Memory B cell (primary cell): ENCODE measurements around the gene GPX6.
"Not testable (repeated sequence)": the region's sequence is repeated elsewhere in the genome, so short reads cannot be mapped to it uniquely, and the experiment has no call there.

Experiments used
- ATAC-seq: fragments of 150-1000 bp; cut with Tn5 transposase; 2 replicates; pipeline ENCODE4 v1.10.0; 2021; ENCODE audit warnings: low read depth, mild to moderate bottlenecking, moderate library complexity
- DNase-seq, 2 donors: peaks; one replicate each; pipeline ENCODE4 v3.0.0; 2022; ENCODE audit warnings: low spot score in 2 of 2
- H3K27ac Mint-ChIP-seq: one replicate; pipeline ENCODE4 v1.8.0; 2022; ENCODE audit warnings: mild to moderate bottlenecking, moderate library complexity, mixed read lengths
- H3K27me3 Mint-ChIP-seq: one replicate; pipeline ENCODE4 v1.8.0; 2022; ENCODE audit warnings: mixed read lengths
- H3K36me3 Mint-ChIP-seq: one replicate; pipeline ENCODE4 v1.8.0; 2022; ENCODE audit warnings: mild to moderate bottlenecking, mixed read lengths
- H3K4me1 Mint-ChIP-seq: one replicate; pipeline ENCODE4 v1.8.0; 2022; ENCODE audit warnings: mixed read lengths
- H3K4me3 Mint-ChIP-seq: one replicate; pipeline ENCODE4 v1.8.0; 2022; ENCODE audit warnings: mild to moderate bottlenecking, moderate library complexity, mixed read lengths
- H3K9me3 Mint-ChIP-seq: one replicate; pipeline ENCODE4 v1.8.0; 2022; ENCODE audit warnings: mixed read lengths

Gene GPX6

GRCh38 chr6:28485482-28485881, 30.1 kb downstream of the GPX6 start:
- H3K9me3 Mint-ChIP-seq = peaks cover 1% of the 10 kb centered on the region
- H3K27me3 Mint-ChIP-seq = peaks cover 18% of the 10 kb centered on the region
- ATAC-seq = no peak
- no peak overlapping the region for H3K27ac Mint-ChIP-seq
- no peak for DNase-seq
- H3K36me3 Mint-ChIP-seq = no peaks in the 10 kb centered on the region
- no peak overlapping the region for H3K4me3 Mint-ChIP-seq
- peaks cover 6% of the 10 kb centered on the region for H3K4me1 Mint-ChIP-seq

GRCh38 chr6:28480253-28480932, 35.2 kb downstream of the GPX6 start:
- Mint-ChIP-seq H3K9me3 (no peaks in the 10 kb centered on the region), H3K4me3 (no peak overlapping the region), H3K27ac (no peak overlapping the region), H3K4me1 (no peaks in the 10 kb centered on the region), H3K27me3 (peaks cover 14% of the 10 kb centered on the region), H3K36me3 (no peaks in the 10 kb centered on the region)
- ATAC-seq = no peak
- no peak for DNase-seq

- ATAC-seq = no peak
- no peak for DNase-seq
- Mint-ChIP-seq H3K4me3 (no peak overlapping the region), H3K27ac (no peak overlapping the region), H3K27me3 (peaks cover 11% of the 10 kb centered on the region), H3K4me1 (no peaks in the 10 kb centered on the region), H3K9me3 (no peaks in the 10 kb centered on the region), H3K36me3 (no peaks in the 10 kb centered on the region)
Observed at GRCh38 chr6:28478518-28478917, 37.1 kb downstream of the GPX6 start.

- peaks cover 2% of the 10 kb centered on the region for H3K36me3 Mint-ChIP-seq
- H3K4me3 Mint-ChIP-seq = no peak overlapping the region
- peaks cover 13% of the 10 kb centered on the region for H3K27me3 Mint-ChIP-seq
- ATAC-seq (no peak), DNase-seq (no peak)
- peaks cover 3% of the 10 kb centered on the region for H3K9me3 Mint-ChIP-seq
- H3K27ac Mint-ChIP-seq = no peak overlapping the region
- H3K4me1 Mint-ChIP-seq = no peaks in the 10 kb centered on the region
Observed at GRCh38 chr6:28474441-28475219, 41.0 kb downstream of the GPX6 start.

GRCh38 chr6:28469153-28469745, 46.3 kb downstream of the GPX6 start:
- DNase-seq, H3K27ac Mint-ChIP-seq, H3K4me1 Mint-ChIP-seq, H3K9me3 Mint-ChIP-seq, H3K4me3 Mint-ChIP-seq, ATAC-seq, H3K36me3 Mint-ChIP-seq: not testable (repeated sequence)
- H3K27me3 Mint-ChIP-seq = peaks cover 13% of the 10 kb centered on the region

GRCh38 chr6:28468056-28468455, 47.5 kb downstream of the GPX6 start:
- no peak overlapping the region for H3K4me3 Mint-ChIP-seq
- peaks cover 17% of the 10 kb centered on the region for H3K27me3 Mint-ChIP-seq
- H3K9me3 Mint-ChIP-seq = peaks cover 4% of the 10 kb centered on the region
- ATAC-seq = no peak
- no peaks in the 10 kb centered on the region for H3K4me1 Mint-ChIP-seq
- no peak for DNase-seq
- peaks cover 2% of the 10 kb centered on the region for H3K36me3 Mint-ChIP-seq
- H3K27ac Mint-ChIP-seq = no peak overlapping the region

GRCh38 chr6:28462401-28462800, 53.2 kb downstream of the GPX6 start:
- peaks cover 23% of the 10 kb centered on the region for H3K27me3 Mint-ChIP-seq
- ATAC-seq = no peak

GRCh38 chr6:28458568-28458967, 57.0 kb downstream of the GPX6 start:
- H3K27ac Mint-ChIP-seq = no peak overlapping the region
- H3K27me3 Mint-ChIP-seq = peaks cover 20% of the 10 kb centered on the region
- H3K4me3 Mint-ChIP-seq = no peak overlapping the region
- ATAC-seq (no peak), DNase-seq (no peak)
- H3K4me1 Mint-ChIP-seq = no peaks in the 10 kb centered on the region
- no peaks in the 10 kb centered on the region for H3K36me3 Mint-ChIP-seq
- H3K9me3 Mint-ChIP-seq = no peaks in the 10 kb centered on the region

More at GRCh38 chr6:28462401-28462800, 53.2 kb downstream of the GPX6 start:
- Mint-ChIP-seq H3K9me3 (no peaks in the 10 kb centered on the region), H3K4me1 (no peaks in the 10 kb centered on the region), H3K27ac (no peak overlapping the region), H3K4me3 (no peak overlapping the region), H3K36me3 (no peaks in the 10 kb centered on the region)
- DNase-seq = no peak
